ENCODE results near the gene KRTAP2-1.
"Not testable (repeated sequence)": the region's sequence is repeated elsewhere in the genome, so short reads cannot be mapped to it uniquely, and the experiment has no call there.

KRTAP2-1 gene, protein sequence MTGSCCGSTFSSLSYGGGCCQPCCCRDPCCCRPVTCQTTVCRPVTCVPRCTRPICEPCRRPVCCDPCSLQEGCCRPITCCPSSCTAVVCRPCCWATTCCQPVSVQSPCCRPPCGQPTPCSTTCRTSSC

DNA sequence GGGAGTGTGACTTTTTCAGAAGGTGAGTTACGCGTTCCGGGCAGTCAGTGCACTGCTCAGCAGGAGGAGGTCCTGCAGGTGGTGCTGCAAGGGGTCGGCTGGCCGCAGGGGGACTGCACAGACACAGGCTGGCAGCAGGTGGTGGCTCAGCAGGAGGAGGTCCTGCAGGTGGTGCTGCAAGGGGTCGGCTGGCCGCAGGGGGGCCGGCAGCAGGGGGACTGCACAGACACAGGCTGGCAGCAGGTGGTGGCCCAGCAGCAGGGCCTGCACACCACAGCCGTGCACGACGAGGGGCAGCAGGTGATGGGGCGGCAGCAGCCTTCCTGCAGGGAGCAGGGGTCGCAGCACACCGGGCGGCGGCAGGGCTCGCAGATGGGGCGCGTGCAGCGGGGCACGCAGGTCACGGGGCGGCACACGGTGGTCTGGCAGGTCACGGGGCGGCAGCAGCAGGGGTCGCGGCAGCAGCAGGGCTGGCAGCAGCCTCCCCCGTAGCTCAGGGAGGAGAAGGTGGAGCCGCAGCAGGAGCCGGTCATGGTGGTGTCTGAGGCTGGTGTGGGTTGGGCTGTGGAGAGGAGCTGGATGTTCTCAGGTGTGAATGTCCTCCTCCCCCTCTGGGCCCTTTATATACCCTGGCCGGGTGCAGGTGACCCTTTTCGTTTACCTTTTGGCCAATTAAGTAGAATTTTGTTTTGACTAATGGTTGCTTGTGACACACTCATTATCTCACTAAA is at the start of gene KRTAP2-1:
TSS of gene KRTAP2-1 (minus strand) at position 582 of the 731 bp plus-strand sequence. CDS start at position 533, 49 bp downstream.
- not testable (repeated sequence) for H3K27me3 ChIP-seq, H3K9me3 ChIP-seq, H3K4me3 ChIP-seq, H3K4me1 ChIP-seq, H3K27ac ChIP-seq, H3K36me3 ChIP-seq, H4K20me1 ChIP-seq, H3K4me2 ChIP-seq, H3K9ac ChIP-seq

DNA sequence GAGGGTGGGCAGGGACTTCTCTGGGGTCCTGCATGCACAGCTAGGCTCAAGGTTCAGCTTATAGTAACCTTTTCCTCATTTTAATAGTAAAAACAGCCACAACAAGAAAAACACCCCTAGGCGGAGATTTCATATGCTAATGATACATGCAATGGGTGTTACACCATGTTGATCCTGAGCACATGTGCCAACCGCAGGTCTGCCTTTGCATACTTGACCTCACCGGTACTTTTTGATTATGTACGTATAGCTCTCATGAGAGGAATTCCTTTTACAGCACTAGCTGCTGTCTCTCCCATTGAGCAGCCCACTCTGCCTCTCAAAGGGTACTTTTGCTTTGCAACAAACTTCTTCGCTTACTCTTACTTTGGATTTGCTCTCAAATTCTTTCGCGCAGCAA is 48.9 kb upstream of the KRTAP2-1 start:
- H3K9me3 ChIP-seq = peaks cover 24% of the 10 kb centered on the region
- no peak overlapping the region for H3K27ac ChIP-seq
- no peaks in the 10 kb centered on the region for H3K27me3 ChIP-seq
- H3K36me3 ChIP-seq = no peaks in the 10 kb centered on the region
- TF ChIP-seq Cebpa-rat (IDR thresholded peaks at IDR 0.05) = no peak
- no peaks in the 10 kb centered on the region for H4K20me1 ChIP-seq
- peaks cover 9% of the 10 kb centered on the region for H3K4me1 ChIP-seq
- H3K4me3 ChIP-seq = no peak overlapping the region
- no peak overlapping the region for H3K9ac ChIP-seq
- H3K4me2 ChIP-seq = no peak overlapping the region

DNA sequence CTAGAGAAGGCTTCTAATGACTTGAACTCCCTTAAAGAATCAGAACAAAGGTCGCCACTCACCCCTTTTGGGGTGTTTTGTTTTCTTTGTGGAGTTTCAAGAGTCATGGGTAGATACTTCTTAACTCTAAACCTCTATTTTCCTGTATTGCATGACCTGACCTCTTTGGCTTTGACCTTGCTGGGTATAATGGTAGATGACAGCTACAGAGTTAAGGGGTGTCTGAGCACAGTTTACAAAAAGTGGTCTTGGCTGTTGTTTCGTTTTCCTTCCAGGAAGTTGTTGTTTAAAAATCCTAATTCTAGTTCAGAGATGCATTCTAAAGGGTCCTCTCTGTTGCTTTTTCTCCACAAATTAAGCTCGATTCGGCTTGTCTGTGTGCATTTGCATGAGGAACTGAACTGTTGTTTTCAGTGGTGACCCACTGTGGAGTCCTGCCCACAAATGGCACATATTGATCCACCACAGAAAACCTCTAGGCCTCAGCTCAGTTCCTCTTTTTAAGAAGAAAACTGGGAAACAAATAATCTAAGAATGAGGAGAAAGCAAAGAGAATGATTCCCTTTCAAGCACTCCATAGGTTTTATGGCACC is 41.7 kb upstream of the KRTAP2-1 start:
- H3K4me1 ChIP-seq, H3K36me3 ChIP-seq, H3K27ac ChIP-seq, H3K4me2 ChIP-seq, H3K9ac ChIP-seq, H3K27me3 ChIP-seq, H4K20me1 ChIP-seq, H3K4me3 ChIP-seq: not testable (repeated sequence)
- H3K9me3 ChIP-seq = peaks cover 17% of the 10 kb centered on the region

- not testable (repeated sequence) for H4K20me1 ChIP-seq, H3K36me3 ChIP-seq, H3K9me3 ChIP-seq, H3K27me3 ChIP-seq, H3K4me1 ChIP-seq, H3K4me3 ChIP-seq, H3K4me2 ChIP-seq, H3K9ac ChIP-seq, H3K27ac ChIP-seq
Observed at GRCh38 chr17:41084100-41084856, 37.2 kb upstream of the KRTAP2-1 start, which contains the start of gene KRTAP4-7. Gene KRTAP4-7, plus strand, starts transcription at chr17:41084150. Its CDS starts 57 bp downstream, at chr17:41084207.

GRCh38 chr17:41083427-41083826 is 36.3 kb upstream of the KRTAP2-1 start:
- H3K27ac ChIP-seq, H3K4me1 ChIP-seq, H3K27me3 ChIP-seq, H3K9me3 ChIP-seq, H4K20me1 ChIP-seq, H3K4me2 ChIP-seq, H3K4me3 ChIP-seq, H3K9ac ChIP-seq, H3K36me3 ChIP-seq: not testable (repeated sequence)

DNA sequence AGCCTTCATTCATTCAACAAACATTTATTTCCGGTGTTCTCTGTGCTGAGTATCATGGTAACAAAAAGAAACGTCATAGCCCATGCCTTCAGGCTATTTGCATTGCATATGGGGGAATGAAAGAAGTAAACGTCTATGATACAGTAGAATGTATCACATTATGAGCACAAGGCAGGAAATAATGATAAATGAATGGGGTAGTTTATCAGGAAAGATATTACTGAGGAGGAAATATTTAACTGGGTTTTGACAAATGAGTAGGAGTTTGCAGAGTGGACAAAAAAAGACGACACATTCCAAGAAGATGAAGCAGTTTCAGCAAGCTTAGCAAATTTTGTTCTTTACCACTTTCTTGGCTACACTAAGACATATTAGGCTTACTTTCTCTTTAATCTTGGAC is 35.5 kb upstream of the KRTAP2-1 start:
- no peaks in the 10 kb centered on the region for H4K20me1 ChIP-seq
- H3K4me3 ChIP-seq = no peak overlapping the region
- no peaks in the 10 kb centered on the region for H3K9me3 ChIP-seq
- no peaks in the 10 kb centered on the region for H3K36me3 ChIP-seq
- H3K4me2 ChIP-seq = no peak overlapping the region
- H3K4me1 ChIP-seq = no peaks in the 10 kb centered on the region
- H3K27ac ChIP-seq = no peak overlapping the region
- H3K9ac ChIP-seq = no peak overlapping the region
- TF ChIP-seq Cebpa-rat (IDR thresholded peaks at IDR 0.05) = no peak
- H3K27me3 ChIP-seq = no peaks in the 10 kb centered on the region

DNA sequence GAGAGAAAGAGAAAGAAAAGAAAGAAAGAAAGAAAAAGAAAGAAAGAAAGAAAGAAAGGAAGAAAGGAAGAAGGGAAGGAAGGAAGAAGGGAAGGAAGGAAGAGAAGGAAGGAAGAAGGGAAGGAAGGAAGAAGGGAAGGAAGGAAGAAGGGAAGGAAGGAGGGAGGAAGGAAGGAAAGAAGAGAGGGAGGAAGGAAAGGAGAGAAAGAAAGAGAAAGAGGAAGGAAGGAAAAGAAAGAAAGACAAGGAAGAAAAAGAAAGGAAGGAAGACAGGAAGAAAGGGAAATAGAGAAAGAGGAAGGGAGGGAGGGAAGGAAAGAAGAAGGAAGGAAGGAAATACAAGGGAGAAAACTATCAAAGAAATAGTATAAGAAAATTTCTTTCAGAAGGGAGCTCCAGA is 29.7 kb upstream of the KRTAP2-1 start:
- no peaks in the 10 kb centered on the region for H3K36me3 ChIP-seq
- H3K9me3 ChIP-seq = no peaks in the 10 kb centered on the region
- no peak for TF ChIP-seq Cebpa-rat (IDR thresholded peaks at IDR 0.05)
- H3K27ac ChIP-seq = no peak overlapping the region
- no peak overlapping the region for H3K9ac ChIP-seq
- no peaks in the 10 kb centered on the region for H3K4me1 ChIP-seq
- no peak overlapping the region for H3K4me2 ChIP-seq
- H3K27me3 ChIP-seq = no peaks in the 10 kb centered on the region
- no peaks in the 10 kb centered on the region for H4K20me1 ChIP-seq
- H3K4me3 ChIP-seq = no peak overlapping the region

DNA sequence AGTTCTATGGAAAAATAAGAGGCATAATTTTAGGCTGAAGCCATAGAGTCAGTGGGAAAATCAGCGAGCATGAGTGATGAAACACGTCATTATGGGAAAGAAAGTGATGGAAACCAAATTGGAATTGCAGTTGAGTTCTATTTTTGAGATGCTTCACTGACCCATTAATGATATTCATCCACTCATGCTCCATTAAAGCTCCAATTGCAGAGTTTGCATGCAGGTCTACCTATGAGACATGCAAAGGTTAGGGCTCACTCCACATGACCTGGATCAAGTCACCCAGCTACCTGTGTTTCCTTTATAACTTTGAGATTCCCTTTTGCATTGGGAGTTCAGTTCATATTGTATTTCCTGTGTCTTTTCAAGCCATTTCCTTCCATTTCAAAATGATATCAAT is 26.6 kb upstream of the KRTAP2-1 start:
- H3K27me3 ChIP-seq = no peaks in the 10 kb centered on the region
- no peaks in the 10 kb centered on the region for H3K4me1 ChIP-seq
- H3K27ac ChIP-seq = no peak overlapping the region
- H3K4me2 ChIP-seq = no peak overlapping the region
- no peaks in the 10 kb centered on the region for H3K36me3 ChIP-seq
- no peak overlapping the region for H3K4me3 ChIP-seq
- no peak overlapping the region for H3K9ac ChIP-seq
- H3K9me3 ChIP-seq = no peaks in the 10 kb centered on the region
- TF ChIP-seq Cebpa-rat (IDR thresholded peaks at IDR 0.05) = no peak
- no peaks in the 10 kb centered on the region for H4K20me1 ChIP-seq

DNA sequence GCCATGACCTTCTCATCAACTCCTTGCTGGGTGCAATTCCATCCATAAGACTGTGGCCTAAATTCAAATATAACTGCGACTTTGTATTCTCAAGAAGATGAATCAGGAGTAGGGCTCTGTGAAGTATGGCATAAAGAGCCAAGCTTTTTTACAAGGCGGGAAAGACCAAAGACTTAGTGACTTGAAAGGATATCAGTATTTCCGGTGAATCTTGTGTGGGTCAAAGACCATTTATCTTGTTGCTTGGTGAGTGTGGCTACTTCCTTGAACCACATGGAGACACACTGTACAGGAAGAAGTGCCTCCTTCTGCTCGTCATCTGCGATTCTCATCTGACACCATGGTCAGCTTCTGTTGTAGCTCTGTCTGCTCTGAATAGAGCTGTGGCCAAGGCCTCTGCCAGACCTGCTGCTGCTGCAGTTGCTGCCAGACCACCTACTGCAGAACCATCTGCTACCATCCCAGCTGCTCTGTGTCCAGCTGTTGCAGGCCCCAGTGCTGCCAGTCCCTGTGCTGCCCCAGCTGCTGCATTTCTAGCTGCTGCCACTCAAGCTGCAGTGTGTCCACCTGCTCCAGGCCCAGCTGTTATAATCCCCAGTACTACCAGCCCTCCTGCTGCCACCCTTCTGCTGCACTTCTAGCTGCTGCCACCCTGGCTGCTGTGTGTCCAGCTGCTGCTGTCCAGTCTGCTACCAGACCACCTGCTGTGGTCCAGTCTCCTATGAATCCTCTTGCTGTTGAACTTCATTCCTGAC is 24.7 kb upstream of the KRTAP2-1 start:
- no peak overlapping the region for H3K4me3 ChIP-seq
- no peak for TF ChIP-seq Cebpa-rat (IDR thresholded peaks at IDR 0.05)

More for the DNA sequence above, 24.7 kb upstream of the KRTAP2-1 start:
- Histone ChIP-seq H3K9me3 (no peaks in the 10 kb centered on the region), H3K4me2 (no peak overlapping the region), H3K9ac (no peak overlapping the region), H3K27me3 (no peaks in the 10 kb centered on the region), H3K27ac (no peak overlapping the region), H3K36me3 (no peaks in the 10 kb centered on the region), H4K20me1 (no peaks in the 10 kb centered on the region), H3K4me1 (no peaks in the 10 kb centered on the region)

All from BLaER1 (cell line).